ENCODE data around the gene DBN1.
A peak's percentile ranks its signal among the peaks of the same experiment; 100 is the strongest.
"Not testable (repeated sequence)": the region's sequence is repeated elsewhere in the genome, so short reads cannot be mapped to it uniquely, and the experiment has no call there.

The DBN1 gene

GRCh38 chr5:177429248-177430040 lies 44.0 kb downstream of the DBN1 start:
- no peak for DNase-seq (ENCODE audit: low read depth)

GRCh38 chr5:177428574-177429217 lies 44.7 kb downstream of the DBN1 start:
- no peak for DNase-seq (ENCODE audit: low read depth)

- no peak for DNase-seq (ENCODE audit: low read depth)
Measured at GRCh38 chr5:177427919-177428573, 45.4 kb downstream of the DBN1 start.

GRCh38 chr5:177427211-177427822 lies 46.1 kb downstream of the DBN1 start:
- DNase-seq (ENCODE audit: low read depth), result no peak

GRCh38 chr5:177426566-177427210 lies 46.7 kb downstream of the DBN1 start, which contains the start of gene GRK6:
GRK6 (plus strand) TSS chr5:177426676; CDS start chr5:177426846, 170 bp downstream.
- no peak for DNase-seq (ENCODE audit: low read depth)

- DNase-seq (ENCODE audit: low read depth), result peak; percentile 100
Measured at GRCh38 chr5:177425801-177426565, 47.5 kb downstream of the DBN1 start.

GRCh38 chr5:177425196-177425800 lies 48.1 kb downstream of the DBN1 start:
- no peak for DNase-seq (ENCODE audit: low read depth)

- DNase-seq (ENCODE audit: low read depth), result no peak
Measured at GRCh38 chr5:177423671-177424070, 49.8 kb downstream of the DBN1 start.

GRCh38 chr5:177421062-177421798 lies 52.2 kb downstream of the DBN1 start:
- DNase-seq (ENCODE audit: low read depth), result no peak

- DNase-seq (ENCODE audit: low read depth), result not testable (repeated sequence)
Measured at GRCh38 chr5:177420472-177420871, 53.0 kb downstream of the DBN1 start.

- DNase-seq (ENCODE audit: low read depth), result no peak
Measured at GRCh38 chr5:177419046-177419445, 54.4 kb downstream of the DBN1 start.

- DNase-seq (ENCODE audit: low read depth), result not testable (repeated sequence)
Measured at GRCh38 chr5:177417081-177417480, 56.4 kb downstream of the DBN1 start.

GRCh38 chr5:177414481-177414880 lies 59.0 kb downstream of the DBN1 start:
- no peak for DNase-seq (ENCODE audit: low read depth)

GRCh38 chr5:177412603-177413233 lies 60.7 kb downstream of the DBN1 start:
- DNase-seq (ENCODE audit: low read depth), result no peak

GRCh38 chr5:177410575-177410974 lies 62.9 kb downstream of the DBN1 start:
- DNase-seq (ENCODE audit: low read depth), result no peak

- DNase-seq (ENCODE audit: low read depth), result no peak
Measured at GRCh38 chr5:177409043-177409801, 64.2 kb downstream of the DBN1 start, which contains the start of gene F12. F12 (minus strand) TSS chr5:177409564; CDS start chr5:177409527, 37 bp downstream.

Data from GM04504 (cell line).